ENCODE results near the gene CLSTN1. TPM values are rescaled to one million over a fixed set of nuclear protein-coding genes. Genes with fewer than 3 reads are reported as not detected.
A peak's percentile ranks its signal among the peaks of the same experiment; 100 is the strongest.

CLSTN1 gene
- total and polyA plus RNA-seq, 2 of the 13 experiments (the other 11 are each of a cell fraction or from before 2014, with no cell fraction given) = 19.7 to 29.8 TPM

DNA sequence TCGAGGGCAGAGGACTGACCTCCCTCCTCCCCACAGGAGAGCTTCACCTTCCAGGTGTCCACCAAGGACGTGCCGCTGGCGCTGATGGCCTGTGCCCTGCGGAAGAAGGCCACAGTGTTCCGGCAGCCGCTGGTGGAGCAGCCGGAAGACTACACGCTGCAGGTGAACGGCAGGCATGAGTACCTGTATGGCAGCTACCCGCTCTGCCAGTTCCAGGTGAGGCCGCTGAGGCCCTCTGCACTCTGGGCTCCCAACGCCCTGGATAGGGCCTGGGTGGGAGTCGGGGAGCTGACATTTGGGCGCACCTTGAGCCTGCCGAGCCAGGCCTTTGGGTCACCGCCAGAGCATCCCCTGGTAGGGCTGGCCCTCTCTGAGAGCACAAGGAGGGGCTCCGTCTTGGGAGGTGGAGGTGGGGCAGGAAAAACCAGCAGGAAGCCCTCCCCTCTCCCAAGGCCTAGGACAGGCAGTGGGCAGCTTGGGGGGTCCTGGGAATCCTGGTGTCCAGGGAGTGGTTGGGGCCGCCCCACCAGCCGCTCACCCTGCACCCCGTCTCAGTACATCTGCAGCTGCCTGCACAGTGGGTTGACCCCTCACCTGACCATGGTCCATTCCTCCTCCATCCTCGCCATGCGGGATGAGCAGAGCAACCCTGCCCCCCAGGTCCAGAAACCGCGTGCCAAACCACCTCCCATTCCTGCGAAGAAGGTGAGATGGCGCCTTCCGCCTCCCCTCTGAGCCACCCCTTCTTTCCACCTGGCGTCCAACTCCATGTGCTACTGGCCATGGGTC, 107.2 kb downstream of the CLSTN1 start (continued):
- TF ChIP-seq, protein P1, sequence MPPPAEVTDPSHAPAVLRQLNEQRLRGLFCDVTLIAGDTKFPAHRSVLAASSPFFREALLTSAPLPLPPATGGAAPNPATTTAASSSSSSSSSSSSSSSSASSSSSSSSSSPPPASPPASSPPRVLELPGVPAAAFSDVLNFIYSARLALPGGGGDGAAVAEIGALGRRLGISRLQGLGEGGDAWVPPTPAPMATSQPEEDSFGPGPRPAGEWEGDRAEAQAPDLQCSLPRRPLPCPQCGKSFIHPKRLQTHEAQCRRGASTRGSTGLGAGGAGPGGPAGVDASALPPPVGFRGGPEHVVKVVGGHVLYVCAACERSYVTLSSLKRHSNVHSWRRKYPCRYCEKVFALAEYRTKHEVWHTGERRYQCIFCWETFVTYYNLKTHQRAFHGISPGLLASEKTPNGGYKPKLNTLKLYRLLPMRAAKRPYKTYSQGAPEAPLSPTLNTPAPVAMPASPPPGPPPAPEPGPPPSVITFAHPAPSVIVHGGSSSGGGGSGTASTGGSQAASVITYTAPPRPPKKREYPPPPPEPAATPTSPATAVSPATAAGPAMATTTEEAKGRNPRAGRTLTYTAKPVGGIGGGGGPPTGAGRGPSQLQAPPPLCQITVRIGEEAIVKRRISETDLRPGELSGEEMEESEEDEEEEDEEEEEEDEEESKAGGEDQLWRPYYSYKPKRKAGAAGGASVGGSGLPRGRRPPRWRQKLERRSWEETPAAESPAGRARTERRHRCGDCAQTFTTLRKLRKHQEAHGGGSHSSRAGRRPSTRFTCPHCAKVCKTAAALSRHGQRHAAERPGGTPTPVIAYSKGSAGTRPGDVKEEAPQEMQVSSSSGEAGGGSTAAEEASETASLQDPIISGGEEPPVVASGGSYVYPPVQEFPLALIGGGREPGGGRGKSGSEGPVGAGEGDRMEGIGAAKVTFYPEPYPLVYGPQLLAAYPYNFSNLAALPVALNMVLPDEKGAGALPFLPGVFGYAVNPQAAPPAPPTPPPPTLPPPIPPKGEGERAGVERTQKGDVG (CRISPR knock-in tag; IDR thresholded peaks at IDR 0.05; ENCODE audit: borderline replicate concordance) = no peak
- TF ChIP-seq, protein P2, sequence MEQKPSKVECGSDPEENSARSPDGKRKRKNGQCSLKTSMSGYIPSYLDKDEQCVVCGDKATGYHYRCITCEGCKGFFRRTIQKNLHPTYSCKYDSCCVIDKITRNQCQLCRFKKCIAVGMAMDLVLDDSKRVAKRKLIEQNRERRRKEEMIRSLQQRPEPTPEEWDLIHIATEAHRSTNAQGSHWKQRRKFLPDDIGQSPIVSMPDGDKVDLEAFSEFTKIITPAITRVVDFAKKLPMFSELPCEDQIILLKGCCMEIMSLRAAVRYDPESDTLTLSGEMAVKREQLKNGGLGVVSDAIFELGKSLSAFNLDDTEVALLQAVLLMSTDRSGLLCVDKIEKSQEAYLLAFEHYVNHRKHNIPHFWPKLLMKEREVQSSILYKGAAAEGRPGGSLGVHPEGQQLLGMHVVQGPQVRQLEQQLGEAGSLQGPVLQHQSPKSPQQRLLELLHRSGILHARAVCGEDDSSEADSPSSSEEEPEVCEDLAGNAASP (CRISPR knock-in tag; IDR thresholded peaks at IDR 0.05; ENCODE audit: borderline replicate concordance) = no peak
- TF ChIP-seq GMEB1 (CRISPR knock-in tag; IDR thresholded peaks at IDR 0.05; ENCODE audit: borderline replicate concordance) (no peak), ZNF704 (CRISPR knock-in tag; IDR thresholded peaks at IDR 0.05; ENCODE audit: borderline replicate concordance) (0 out of 2 replicates have a peak, but pooled peaks have one; percentile 30), ZNF12 (CRISPR knock-in tag; IDR thresholded peaks at IDR 0.05) (no peak)

Data from HepG2 (cell line).